GM19455 (cell line): ENCODE data around the gene ENTPD1.
"Not testable (repeated sequence)": the region's sequence is repeated elsewhere in the genome, so short reads cannot be mapped to it uniquely, and the experiment has no call there.

Experiments
- ATAC-seq: cut with Tn5 transposase; IDR thresholded peaks from one replicate; pipeline ENCODE4 v1.9.1; 2021; ENCODE audit not compliant: unreplicated experiment

The ENTPD1 gene

DNA sequence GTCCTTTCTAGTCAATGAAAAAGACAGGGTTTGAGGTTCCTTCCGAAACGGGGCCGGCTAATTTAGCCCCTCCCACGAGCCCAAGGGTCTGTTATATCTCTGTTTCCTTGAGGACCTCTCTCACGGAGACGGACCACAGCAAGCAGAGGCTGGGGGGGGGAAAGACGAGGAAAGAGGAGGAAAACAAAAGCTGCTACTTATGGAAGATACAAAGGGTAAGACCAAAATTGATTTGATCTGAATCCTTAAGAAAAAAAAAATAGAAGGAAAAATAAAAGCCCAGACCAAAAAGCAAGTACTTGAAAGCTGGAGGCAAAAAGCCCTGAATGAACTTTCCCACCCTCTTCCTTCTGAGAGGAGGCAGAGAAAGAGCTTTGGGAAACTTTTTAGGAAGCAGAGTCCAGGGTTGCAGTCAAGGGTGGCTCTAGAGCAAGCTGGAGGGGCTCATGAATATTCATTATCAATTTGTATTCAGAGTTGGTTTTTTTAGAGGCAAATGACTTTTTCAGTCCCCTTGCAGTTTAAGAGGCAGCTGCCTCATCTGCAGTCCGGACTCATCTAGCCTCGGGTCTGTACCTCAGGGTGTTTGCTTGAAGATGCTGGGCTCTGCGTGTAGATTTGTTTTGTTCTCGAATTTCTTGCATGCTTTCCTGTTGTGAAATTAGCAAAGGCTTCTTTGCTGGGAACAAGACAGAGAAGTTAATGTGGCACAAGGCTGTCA is at the start of gene ENTPD1:
Gene ENTPD1, plus strand, starts transcription at position 123 of the 721 bp plus-strand sequence. Its CDS starts 77 bp downstream, at position 200.
- ATAC-seq: no peak

- ATAC-seq: no peak
These were observed 49.4 kb upstream of the ENTPD1 start for GRCh38 chr10:95706573-95706972.

GRCh38 chr10:95706990-95707389 is 49.0 kb upstream of the ENTPD1 start:
- no peak for ATAC-seq

GRCh38 chr10:95711492-95711891 is 44.5 kb upstream of the ENTPD1 start:
- ATAC-seq: no peak

DNA sequence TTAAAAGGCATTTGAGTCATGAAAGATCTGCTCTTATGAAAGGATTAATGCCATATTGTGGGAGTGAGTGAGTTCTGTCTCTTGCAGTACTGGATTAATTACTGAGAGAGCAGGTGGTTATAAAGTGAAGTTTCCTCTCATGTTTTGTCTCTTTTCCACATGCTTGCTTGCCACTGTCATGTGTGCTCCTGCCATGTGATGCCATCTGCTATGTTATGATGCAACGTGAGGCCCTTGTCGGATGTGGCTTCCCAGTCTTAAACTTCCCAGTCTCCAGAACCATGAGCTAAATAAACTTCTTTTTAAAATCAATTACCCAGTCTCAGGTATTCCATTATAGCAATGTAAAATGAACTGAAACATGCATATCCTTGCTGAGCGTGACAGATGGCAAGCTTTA is 39.5 kb upstream of the ENTPD1 start:
- ATAC-seq: no peak

DNA sequence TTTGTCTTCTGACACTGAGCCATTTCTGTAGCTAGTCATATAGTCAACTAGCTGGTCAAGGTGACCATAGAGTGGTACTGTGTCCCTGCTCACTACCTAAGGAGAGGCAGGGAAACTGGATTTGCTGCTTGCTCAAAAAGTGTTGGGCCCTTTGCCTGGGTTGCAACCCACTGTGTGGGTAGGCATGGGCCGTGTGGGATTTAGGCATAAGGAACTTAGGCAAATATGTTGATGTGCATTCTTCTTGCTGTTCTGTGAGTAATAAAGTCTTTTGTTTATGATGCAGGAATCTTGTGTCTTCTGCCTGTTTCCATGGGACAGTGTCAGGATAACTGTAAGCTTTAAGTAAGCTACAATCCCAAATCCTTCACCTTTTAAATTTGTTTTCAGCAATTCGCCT is 39.1 kb upstream of the ENTPD1 start:
- no peak for ATAC-seq

- ATAC-seq: not testable (repeated sequence)
These were observed 35.2 kb upstream of the ENTPD1 start for GRCh38 chr10:95720745-95721144.

DNA sequence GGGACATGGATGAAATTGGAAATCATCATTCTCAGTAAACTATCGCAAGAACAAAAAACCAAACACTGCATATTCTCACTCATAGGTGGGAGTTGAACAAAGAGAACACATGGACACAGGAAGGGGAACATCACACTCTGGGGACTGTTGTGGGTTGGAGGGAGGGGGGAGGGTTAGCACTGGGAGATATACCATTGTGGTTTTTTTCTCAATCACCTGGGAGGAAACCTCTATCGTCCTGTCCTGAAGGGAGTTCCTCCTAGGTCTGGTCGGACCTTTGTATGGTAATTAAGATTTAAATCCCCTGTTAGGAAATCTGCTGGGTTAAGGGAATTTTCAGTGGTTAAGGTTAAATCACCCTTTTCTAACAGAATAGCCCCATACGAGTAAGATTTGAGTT is 33.5 kb upstream of the ENTPD1 start:
- not testable (repeated sequence) for ATAC-seq

DNA sequence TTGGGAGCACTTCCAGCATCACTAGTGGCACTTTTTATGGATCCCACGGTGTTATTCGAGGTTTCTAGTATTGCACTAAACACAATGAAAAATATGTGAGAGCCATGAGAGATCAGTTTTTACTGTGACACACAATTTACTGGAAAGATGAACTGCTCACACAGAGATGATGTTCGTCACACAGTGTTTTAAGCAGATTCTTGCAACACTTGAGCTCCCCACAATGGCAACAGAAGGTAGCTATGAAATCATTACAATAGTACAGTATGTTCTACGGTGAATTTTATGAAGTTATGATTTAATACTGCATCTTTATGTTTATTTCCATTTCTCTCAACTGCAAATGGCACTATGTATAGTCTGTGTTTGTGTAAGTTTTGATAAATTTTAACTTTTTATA is 27.4 kb upstream of the ENTPD1 start:
- no peak for ATAC-seq

DNA sequence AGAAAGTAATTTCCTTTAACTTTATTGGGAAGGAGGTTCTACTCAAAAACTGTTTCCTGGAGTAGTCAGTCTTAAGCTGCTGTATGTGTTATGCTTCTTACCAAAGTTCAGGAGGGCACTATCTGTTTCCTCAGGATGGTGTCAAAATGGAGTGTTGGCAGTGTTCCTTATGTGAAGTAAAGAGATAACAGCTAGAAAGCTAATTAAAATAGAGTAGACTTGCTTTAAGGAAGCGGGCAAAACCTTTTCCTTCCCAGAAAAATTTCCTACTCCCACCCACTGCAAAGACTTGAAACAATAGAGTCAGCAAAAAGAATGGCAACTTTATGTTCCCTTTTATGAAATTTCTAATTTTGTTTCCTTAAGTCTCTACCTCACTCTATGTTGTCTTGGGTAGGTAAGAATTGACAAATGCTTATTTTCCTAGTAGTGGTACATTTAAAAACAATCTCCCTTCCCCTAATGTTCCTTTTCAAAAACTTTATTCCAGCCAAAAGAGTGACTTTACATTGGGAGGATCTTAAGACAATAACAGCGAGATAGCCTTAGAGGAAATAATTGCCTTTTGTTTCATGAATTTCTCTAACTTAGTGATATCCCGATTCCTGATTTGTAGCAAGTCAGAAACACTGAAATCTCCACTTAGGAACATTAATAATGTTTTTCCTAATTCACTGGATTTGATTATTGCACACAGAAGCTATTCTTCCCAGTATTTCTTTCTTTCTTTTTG is 26.5 kb upstream of the ENTPD1 start:
- no peak for ATAC-seq

GRCh38 chr10:95730233-95730632 is 25.7 kb upstream of the ENTPD1 start:
- ATAC-seq: no peak

DNA sequence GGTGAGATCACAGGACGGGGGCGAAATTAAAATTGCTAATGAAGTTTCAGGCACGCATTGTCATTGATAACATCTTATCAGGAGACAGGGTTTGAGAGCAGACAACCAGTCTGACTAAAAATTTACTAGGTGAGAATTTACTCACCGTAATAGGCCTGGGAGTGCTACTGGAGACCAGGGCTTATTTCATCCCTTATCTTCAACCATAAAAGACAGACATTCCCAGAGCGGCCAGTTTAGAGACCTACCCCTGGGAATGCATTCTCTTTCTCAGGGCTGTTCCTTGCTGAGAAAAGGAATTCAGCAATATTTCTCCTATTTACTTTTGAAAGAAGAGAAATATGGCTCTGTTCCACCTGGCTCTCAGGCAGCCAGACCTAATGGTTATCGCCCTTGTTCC is 23.1 kb upstream of the ENTPD1 start:
- ATAC-seq: not testable (repeated sequence)

DNA sequence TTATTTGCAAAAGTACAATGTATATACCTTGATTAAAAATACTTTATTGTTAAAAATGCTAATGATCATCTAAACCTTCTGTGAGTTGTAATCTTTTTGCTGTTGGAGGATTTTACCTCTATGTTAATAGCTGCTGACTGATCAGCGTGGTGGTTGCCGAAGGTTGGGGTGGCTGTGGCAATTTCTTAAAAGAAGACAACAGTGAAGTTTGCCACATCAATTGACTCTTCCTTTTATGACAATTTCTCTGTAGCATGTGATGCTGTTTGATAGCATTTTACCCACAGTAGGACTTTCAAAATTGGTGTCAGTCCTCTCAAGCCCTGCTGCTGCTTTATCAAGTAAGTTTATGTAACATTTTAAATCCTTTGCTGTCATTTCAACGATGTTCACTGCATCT is 16.9 kb upstream of the ENTPD1 start:
- no peak for ATAC-seq

GRCh38 chr10:95741807-95742467 is 14.0 kb upstream of the ENTPD1 start:
- peak; percentile 72 for ATAC-seq

GRCh38 chr10:95742485-95742884 is 13.5 kb upstream of the ENTPD1 start:
- ATAC-seq: no peak

- ATAC-seq: no peak
These were observed 12.9 kb upstream of the ENTPD1 start for GRCh38 chr10:95742962-95743535.

- no peak for ATAC-seq
These were observed 10.5 kb upstream of the ENTPD1 start for GRCh38 chr10:95745501-95745900.

- no peak for ATAC-seq
These were observed 7.6 kb upstream of the ENTPD1 start for GRCh38 chr10:95748349-95748748.

DNA sequence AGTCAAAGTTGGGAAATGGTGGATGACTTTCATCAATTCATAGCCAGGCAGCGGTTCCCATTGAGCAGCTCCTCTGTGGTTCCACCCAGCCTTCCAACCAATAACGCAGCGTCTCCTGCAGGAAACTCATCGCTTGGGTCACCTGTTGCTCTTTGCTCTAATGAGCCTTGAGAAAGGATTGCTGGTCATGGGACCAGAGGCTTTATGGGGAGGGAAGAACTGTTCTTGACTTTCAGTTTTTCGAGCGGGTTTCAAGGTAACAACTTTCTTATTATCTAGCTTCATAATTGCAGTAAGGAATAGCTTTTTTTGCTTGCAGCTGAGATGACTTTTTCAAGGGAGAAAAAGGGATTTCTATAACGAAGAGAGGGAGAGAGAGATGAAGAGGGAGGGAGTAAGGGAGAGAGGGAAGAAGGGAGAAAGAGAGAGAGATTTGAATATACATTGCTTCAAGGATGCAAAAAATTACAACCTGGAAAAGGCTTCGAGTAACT is 405 bp upstream of the ENTPD1 start:
- peak; percentile 46 for ATAC-seq

GRCh38 chr10:95756809-95757684 is 1.1 kb downstream of the ENTPD1 start:
- ATAC-seq: no peak
